HL-60/S4 (cell line): ENCODE results near the gene G0S2.

Experiments
- in situ Hi-C: fragments of 300-500 bp; cut with MboI; formaldehyde crosslinking; loops from 2 replicates; pipeline ENCODE4 v1.14.3; 2022; ENCODE audit warnings: low sequenced_read_pairs

The G0S2 gene

GRCh38 chr1:209674957-209675564, at the start of gene G0S2:
Gene G0S2, plus strand, starts transcription at chr1:209675412. Its CDS starts 273 bp downstream, at chr1:209675685.
- in situ Hi-C loops = no loop called here

GRCh38 chr1:209625791-209626285, 49.4 kb upstream of the G0S2 start:
- in situ Hi-C loops = no loop called here

DNA sequence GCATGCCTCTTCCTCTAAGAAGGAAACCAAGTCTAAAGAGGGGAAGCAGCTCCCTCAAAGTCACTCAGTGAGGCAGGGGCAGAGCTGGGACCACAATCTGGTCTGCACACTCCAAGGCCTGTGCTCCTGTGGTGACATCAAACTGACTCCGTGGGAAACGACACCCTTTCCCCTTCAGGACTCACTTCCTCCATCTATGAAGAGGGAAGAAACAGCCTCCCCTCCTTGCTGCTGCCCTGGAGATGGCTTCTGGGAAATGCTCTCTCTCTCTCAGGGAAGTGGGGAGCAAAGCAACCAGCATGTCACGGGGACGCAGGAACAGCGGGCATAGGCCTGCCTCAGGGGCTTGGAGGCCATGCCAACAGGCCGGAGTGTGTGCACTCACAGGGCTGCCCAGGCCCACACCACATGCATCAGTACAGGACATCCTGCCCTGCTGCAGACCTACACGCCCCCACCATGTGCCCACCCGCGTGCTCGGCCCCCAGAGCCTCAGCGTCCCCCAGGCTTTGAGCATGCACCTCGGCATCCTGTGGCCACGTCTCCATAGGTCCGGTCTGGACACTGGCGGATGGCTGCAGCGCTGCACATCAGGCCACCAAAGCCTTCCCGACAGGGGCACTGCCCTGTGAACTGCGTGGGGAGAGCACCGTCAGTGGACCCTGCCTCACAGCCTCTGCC, 48.7 kb upstream of the G0S2 start:
- in situ Hi-C loops = no loop called here

- in situ Hi-C loops = no loop called here
Measured at GRCh38 chr1:209627027-209627731, 48.0 kb upstream of the G0S2 start.

GRCh38 chr1:209627732-209628196, 47.4 kb upstream of the G0S2 start:
- in situ Hi-C loops = no loop called here

GRCh38 chr1:209628618-209629299, 46.5 kb upstream of the G0S2 start:
- in situ Hi-C loops = no loop called here

DNA sequence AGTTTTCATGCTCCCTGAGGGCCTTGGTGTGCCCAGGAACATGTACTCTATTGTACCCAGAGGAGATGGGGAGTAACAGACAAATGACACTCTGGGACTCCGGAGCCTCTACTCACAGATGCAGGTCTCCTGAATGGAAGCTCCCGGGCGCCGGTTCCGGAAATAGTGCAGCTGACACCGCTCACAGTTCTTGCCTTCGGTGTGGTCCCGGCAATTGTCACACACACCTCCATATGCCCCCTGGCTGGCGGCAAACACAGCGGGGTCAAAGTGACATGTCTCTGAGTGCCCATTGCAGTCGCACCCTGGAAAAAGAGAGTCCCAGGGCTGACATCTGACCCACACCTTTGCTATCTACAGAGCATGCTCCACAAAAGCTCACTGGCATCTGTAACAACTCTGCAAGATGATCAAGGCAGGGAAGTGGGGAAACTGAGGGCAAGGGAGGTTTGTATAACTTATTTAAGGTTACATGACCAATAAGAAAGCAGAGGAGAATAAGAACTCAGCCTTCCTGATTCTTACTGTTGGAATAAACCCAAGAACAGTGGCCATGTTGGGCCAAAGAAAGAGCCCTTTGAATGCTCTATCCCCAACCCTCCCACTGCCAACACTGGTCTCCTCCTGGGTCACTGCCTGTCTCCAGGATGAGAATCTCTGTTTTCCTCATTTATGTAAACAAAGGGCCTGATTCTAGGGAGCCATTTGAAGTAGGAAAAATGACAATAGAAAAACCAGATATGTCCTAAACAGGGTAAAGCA, 45.4 kb upstream of the G0S2 start:
- in situ Hi-C loops = no loop called here

DNA sequence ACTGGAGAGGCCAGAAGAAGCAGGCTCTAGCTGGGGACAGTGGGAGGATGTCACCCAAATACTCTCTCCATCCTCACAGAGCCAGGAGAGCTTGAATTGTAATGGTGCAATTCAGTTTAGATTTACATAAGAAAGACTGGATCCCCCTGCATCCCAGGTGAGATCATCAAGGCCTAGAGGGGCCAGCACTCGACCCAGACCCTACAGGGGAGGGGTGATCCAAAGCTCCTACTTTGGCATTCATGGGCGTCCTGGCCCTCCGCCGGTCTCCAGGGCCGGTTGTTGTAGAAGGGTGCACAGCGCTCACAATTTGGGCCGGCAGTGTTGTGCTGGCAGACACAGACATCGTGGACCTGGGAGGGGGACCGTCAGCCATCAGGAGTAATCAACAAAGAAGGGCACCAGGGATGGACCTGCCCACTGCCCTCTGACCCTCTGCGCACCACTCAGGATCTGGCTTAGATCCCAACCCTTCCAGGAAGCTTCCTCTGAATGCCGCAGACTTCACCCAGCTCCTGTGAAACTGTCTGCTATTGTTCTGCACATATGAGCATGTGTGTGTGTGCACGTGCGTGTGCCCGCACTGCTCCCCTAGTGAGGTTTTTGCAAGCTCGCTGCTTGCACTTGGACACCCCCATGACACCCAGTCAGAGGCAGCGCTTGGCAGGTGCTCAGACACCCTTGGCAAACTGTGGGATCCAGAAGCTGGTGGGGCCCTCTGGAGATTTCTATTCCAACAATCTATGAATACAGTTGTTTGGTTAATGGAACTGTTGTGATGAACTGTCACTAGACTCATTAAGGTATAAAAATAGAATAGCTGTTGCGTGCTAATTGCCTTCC, 44.6 kb upstream of the G0S2 start:
- in situ Hi-C loops = no loop called here

DNA sequence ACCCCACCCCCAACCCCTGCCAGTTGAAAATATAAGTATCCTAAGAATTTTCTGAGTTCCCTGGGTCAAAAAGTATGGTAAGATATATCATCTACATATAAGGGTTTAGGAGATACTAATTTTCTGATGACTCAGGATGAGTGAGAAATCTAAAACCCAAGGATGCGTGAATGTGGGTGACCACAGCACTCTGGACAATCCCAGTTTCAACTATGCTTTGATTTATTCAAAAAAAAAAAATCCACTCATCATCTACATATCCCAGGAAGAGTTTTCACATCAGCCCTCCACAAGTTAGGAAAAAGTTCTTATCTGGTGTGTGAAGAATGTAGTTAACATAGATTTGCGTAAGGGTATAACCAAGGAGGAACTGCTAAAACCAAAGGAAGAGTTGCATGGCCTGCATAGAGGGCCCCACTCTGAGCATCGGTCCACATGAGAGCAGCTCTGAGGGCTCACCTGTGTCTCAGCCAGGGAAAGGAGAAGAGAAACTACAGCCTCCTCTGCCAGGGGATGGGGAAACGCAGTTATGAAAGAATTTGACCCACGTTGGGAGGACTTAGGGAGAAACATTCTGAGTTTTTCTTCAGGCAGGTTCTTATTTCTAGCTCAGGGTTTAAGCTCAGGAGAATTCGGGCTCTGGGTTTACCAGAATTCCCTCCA, 41.7 kb upstream of the G0S2 start:
- in situ Hi-C loops = no loop called here

GRCh38 chr1:209634005-209634737, 41.0 kb upstream of the G0S2 start:
- in situ Hi-C loops = no loop called here

- in situ Hi-C loops = no loop called here
Measured at GRCh38 chr1:209635850-209636249, 39.4 kb upstream of the G0S2 start.

DNA sequence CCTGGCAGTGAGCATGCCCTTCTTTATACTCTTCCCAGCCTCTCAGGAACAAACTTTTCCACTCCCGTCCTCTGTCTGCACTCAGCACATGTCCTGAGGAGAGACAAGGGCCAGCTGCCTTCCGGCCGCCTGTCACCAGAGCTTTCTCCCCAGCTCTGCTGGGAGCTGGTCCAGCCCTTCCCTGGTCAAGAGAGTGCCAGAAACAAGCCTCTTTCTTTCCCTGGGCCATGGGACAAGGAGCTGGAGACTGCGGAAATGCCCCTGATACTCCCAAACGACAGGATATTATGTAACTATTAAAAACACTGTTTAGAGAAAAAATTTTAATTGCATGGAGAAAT, 33.4 kb upstream of the G0S2 start:
- in situ Hi-C loops = no loop called here

DNA sequence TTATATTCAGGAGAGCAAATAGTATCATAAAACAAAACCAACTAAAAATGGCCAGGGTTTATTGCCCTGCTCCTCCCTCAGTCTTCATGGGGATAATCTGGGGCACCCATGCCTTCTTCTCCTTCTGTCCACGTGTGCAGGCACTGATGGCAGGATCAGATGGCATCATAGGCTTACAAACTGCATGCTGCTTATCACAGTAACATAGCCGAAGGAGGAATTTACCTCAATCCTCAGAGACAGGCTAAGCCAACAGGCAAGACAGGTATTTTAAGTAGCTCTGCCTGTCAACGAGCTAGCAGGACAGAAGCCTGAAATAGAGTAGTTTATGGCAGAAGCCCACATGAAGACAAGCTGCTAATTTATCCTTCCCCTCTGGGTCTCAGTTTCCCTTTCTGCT, 32.4 kb upstream of the G0S2 start:
- in situ Hi-C loops = no loop called here

DNA sequence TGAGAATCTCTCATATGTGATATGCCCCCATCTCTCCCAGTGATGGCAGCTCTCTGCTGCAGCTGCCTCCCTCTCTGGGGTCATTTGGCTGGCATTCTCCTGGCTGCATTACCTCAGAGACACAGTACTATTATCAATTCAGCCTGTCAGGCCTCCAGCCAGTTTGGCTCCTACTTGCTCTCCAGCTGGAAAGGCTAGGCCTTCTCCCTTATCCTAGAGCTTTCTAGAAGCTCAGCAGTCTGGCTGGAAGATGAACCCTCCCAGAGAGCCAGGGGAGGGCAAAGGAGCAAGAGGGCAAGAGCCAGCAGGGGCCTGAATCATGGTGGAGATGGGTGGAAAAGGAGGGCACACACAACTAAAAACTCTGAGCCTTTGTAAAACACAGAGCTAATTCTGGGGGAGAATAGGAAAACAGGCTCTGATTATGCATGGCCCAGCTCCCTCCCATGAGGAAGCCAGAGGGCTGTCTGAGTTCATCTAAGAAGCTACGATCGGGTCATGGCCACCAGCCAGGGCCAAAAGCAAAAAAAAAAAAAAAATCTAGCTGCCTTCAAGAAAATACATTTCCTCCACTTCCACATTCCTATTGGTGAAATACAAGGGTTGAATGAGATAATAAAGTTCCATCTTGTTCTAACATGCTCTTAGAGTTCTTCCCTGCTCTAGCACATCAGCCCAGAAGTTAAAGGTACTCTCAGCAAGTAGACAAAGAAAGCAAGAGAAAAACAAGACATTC, 31.8 kb upstream of the G0S2 start:
- in situ Hi-C loops = no loop called here

- in situ Hi-C loops = no loop called here
Measured at GRCh38 chr1:209645574-209646452, 29.4 kb upstream of the G0S2 start.

DNA sequence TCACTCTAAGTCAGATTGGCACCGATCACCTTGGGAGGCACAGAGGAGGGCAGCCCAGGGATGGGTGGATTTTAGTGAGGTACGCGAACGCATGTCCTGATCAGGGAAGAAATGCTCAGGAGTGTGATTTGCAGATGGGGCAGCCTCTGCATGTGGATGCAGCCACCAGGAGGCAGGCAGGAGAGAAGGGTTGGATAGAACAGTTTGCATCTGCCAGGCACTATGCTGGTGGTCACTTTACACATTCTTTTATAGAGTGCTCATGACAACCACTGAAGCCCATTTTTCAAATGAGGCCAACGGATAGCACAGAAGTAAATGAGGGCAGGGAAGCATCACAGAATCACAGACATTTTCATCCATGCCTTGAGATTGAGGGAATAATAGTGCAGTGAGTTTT, 28.7 kb upstream of the G0S2 start:
- in situ Hi-C loops = no loop called here

- in situ Hi-C loops = no loop called here
Measured at GRCh38 chr1:209647156-209647555, 28.1 kb upstream of the G0S2 start.
